Measurements from ENCODE around the gene KRTAP25-1.

Gene KRTAP25-1, protein sequence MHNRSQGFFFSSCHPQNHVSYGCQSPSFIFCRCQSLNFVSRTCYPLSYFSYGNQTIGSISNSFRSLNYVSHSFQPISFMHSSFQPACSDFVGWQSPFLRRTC

DNA sequence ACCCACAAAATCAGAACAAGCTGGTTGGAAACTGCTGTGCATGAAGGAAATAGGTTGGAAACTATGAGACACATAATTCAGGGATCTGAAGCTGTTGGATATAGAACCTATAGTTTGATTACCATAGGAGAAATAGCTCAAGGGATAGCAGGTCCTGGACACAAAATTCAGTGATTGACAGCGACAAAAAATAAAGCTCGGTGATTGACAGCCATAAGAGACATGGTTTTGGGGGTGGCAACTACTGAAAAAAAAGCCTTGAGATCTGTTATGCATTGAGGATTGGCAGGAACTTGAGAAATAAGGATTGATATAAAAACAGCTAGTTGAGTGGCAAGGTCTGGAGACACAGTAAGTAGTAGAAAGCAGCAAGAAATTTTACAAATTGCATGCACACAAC lies at the start of gene KRTAP25-1:
TSS of gene KRTAP25-1 (minus strand) at position 300 of the 400 bp plus-strand sequence. CDS start at position 276, 24 bp downstream.
- in situ Hi-C loops (cut with HindIII; ENCODE audit: low pct_unique_long_range_greater_than_20kb, low sequenced_read_pairs), result no loop called here
- DNase-seq (ENCODE audit: low read depth in 1 of 2, low spot score in 1 of 2), result no peak
- TF ChIP-seq JUND (IDR thresholded peaks at IDR 0.05; ENCODE audit: low read depth), result no peak

DNA sequence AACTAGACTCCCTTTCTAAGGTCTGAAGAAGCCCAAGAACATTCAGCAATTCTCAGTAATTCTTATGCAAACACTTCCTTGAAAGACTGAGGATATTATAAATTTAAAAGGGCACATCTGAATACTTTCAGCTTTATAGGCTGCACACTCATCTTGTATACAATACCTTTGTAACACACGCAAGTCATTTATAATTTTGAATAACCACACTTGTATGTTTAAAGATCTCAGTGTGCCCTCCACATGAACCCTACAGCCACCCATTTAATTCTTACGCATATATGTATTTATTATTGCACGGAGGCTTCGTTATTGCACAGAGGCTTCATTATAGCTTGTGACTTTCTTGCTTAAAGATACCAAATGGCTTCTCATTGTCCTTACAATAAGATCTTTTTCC lies 49.4 kb upstream of the KRTAP25-1 start:
- in situ Hi-C loops (cut with HindIII; ENCODE audit: low pct_unique_long_range_greater_than_20kb, low sequenced_read_pairs), result no loop called here
- no peak for TF ChIP-seq JUND (IDR thresholded peaks at IDR 0.05; ENCODE audit: low read depth)
- DNase-seq (ENCODE audit: low read depth in 1 of 2, low spot score in 1 of 2), result no peak

DNA sequence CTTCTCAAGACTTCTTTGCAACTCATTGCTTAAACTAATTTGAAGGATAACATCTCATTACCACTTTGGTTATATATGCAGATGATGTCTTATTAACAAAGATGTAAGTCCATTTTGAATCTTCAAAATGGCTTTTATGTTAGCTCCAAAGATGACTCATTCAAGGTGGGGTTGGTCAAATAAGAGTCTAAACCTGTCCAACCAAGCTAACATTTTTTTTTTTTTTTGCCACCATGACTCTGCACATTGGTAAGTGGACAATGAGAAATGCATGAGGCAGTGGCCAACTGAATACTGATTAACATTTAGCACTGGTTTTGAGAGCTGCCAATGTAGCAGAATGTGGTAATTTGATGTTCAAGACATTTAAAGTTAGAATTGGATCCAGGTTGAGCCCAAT lies 48.5 kb upstream of the KRTAP25-1 start:
- in situ Hi-C loops (cut with HindIII; ENCODE audit: low pct_unique_long_range_greater_than_20kb, low sequenced_read_pairs), result no loop called here

DNA sequence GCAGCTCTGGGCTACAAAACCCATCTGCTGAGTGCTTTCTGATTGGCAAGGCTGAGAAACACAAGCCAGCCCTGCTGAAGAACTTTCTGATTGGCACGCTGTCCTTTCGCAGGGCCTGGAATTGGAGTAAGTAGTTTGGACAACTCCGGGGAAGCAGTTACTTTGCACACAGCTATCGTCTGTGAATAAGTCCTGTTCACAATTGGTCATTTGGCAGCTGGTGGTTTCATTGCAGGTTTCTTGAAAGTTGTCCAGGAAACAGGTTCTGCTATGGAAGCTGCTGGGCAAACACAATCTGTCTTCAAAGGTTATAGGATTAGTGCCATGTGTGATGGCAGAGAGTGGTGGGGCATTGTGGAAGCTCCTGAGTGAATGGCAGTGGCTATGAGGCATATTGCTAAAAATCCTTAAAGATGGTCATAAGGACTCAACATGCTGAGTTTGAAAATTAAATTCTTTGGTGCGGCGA lies 48.0 kb upstream of the KRTAP25-1 start, which contains the start of gene KRTAP27-1:
TSS of gene KRTAP27-1 (minus strand) at position 419 of the 469 bp plus-strand sequence. CDS start at position 393, 26 bp downstream.
- in situ Hi-C loops (cut with HindIII; ENCODE audit: low pct_unique_long_range_greater_than_20kb, low sequenced_read_pairs), result no loop called here
- no peak for TF ChIP-seq JUND (IDR thresholded peaks at IDR 0.05; ENCODE audit: low read depth)
- no peak for DNase-seq (ENCODE audit: low read depth in 1 of 2, low spot score in 1 of 2)

More for the DNA sequence above, 48.5 kb upstream of the KRTAP25-1 start:
- no peak for DNase-seq (ENCODE audit: low read depth in 1 of 2, low spot score in 1 of 2)
- no peak for TF ChIP-seq JUND (IDR thresholded peaks at IDR 0.05; ENCODE audit: low read depth)

DNA sequence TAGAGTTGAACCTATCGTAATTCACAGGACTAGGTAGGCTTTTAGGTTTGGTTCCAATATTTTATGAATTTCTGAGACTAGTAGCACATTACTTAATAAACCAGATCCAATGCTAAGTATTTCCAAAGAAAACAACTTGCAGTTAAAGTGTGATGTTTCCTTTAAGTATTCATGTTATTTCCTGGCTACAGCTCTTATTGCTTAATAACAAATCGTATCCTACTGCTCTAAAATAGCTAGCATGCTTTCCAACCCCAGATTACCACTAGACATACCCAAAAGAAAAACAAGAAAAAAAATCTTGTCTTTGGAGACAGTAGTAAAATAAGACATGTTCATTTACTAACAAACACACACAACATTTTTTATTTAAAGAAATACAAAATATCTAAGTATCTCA lies 47.3 kb upstream of the KRTAP25-1 start:
- no peak for TF ChIP-seq JUND (IDR thresholded peaks at IDR 0.05; ENCODE audit: low read depth)
- in situ Hi-C loops (cut with HindIII; ENCODE audit: low pct_unique_long_range_greater_than_20kb, low sequenced_read_pairs), result no loop called here
- DNase-seq (ENCODE audit: low read depth in 1 of 2, low spot score in 1 of 2), result no peak

DNA sequence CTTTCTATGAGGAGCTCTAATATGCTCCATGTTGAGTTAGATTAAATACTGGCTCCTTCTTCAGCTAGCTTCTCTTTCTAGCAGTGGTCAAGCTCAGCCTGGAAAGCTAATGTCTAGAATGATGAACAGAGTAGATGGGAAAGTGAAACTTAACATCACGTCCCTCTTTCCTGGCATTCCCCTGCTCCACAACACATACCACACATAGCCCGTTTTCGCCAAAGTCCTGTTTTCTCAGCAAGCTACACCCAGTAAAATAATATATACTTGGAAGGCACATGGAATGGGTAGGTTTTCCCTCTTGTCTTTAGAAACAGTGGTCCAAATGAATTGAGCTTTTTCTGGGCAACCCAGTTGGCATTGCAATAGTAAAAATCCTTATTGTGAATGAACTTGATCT lies 44.4 kb upstream of the KRTAP25-1 start:
- in situ Hi-C loops (cut with HindIII; ENCODE audit: low pct_unique_long_range_greater_than_20kb, low sequenced_read_pairs), result no loop called here
- TF ChIP-seq JUND (IDR thresholded peaks at IDR 0.05; ENCODE audit: low read depth), result no peak
- no peak for DNase-seq (ENCODE audit: low read depth in 1 of 2, low spot score in 1 of 2)

DNA sequence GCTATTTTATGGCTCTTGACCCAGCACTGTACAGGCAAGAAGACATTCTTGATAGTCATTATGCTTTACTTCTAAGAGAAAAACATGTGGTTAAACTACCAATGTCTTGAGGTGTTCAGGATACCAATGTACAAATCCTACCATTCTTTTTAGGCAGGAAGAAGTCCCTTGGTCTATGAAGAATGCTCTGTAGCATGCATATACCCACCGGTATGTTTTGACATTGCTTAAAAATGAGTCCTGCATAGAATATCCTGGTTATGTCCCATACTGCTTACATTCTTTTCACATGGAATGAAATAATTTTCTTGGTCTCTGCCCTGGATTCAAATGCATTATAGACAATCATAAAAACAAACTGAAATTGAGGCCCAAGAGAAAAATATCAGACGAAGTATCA lies 43.4 kb upstream of the KRTAP25-1 start:
- no peak for TF ChIP-seq JUND (IDR thresholded peaks at IDR 0.05; ENCODE audit: low read depth)

DNA sequence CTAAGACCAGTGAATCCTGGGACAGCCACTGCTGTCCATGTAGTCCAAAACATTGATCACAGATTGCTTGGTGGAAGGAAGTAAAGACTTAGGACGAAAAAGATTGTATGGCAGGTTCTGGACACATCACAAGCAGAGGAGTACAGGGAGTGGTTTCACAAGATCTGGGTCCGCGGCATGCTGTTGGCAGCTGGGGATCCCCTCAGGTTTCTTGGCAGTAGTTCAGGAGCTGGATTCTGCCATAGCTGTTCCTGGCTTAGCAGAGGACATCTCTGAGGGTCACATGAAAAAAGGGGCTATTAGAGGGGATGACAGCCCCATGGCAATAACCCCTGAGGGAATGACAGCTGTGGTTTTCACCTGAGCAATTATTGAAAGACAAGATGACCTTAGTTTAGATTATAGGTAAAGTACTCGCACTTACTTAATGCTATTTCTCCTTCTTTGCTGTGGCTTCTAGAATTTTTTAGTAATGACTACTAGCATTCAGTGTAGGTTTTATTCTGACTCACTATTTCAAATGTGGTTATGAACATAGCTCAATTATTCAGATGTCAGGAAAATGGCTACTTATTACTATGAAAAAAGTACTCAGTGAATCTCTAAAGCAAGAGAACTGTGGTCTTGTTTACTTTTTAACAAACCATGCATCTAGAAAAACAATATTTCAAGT lies 40.0 kb upstream of the KRTAP25-1 start:
- no peak for TF ChIP-seq JUND (IDR thresholded peaks at IDR 0.05; ENCODE audit: low read depth)
- in situ Hi-C loops (cut with HindIII; ENCODE audit: low pct_unique_long_range_greater_than_20kb, low sequenced_read_pairs), result no loop called here
- DNase-seq (ENCODE audit: low read depth in 1 of 2, low spot score in 1 of 2), result no peak

More for the DNA sequence above, 43.4 kb upstream of the KRTAP25-1 start:
- DNase-seq (ENCODE audit: low read depth in 1 of 2, low spot score in 1 of 2), result no peak
- in situ Hi-C loops (cut with HindIII; ENCODE audit: low pct_unique_long_range_greater_than_20kb, low sequenced_read_pairs), result no loop called here

DNA sequence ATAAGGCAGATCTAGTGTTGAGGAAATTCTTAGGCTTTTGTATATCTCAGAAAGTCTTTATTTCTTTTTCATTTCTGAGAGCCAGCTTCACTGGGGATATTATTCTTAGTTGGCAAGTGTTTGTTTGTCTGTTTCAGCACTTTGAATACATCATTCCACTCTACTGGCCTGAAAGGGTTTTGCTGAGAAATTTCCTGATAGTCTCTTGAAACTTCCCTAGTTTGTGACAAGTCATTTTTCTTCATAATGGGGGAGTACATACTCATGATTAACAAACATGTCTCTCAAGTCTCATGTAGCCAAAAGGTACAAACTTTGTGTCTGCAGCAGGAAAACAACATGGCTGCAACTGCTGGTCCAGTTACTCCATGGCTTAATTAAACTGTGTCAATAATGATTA lies 37.1 kb upstream of the KRTAP25-1 start:
- in situ Hi-C loops (cut with HindIII; ENCODE audit: low pct_unique_long_range_greater_than_20kb, low sequenced_read_pairs), result no loop called here
- no peak for DNase-seq (ENCODE audit: low read depth in 1 of 2, low spot score in 1 of 2)
- TF ChIP-seq JUND (IDR thresholded peaks at IDR 0.05; ENCODE audit: low read depth), result no peak

DNA sequence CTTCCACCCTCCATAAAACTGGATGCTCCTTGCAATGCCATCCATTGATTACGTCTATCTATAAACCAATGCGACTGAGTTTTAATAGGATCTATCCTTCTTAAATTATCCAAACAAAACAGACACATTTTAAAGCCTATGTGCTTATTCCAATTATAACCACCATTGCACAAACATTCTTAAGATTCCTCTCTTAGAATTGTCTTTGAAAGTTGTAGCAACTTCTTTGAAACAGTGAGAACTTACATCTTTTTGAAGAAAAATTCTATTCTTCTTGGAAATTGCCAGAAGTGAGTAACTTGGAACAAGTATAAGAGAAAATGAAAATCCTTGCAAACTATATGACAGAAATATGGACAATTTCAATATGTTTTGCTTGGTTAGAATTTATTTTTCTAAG lies 30.9 kb upstream of the KRTAP25-1 start, which contains the start of gene KRTAP26-1:
TSS of gene KRTAP26-1 (minus strand) at position 101 of the 400 bp plus-strand sequence. CDS start 280 bp downstream, outside the sequence.
- no peak for TF ChIP-seq JUND (IDR thresholded peaks at IDR 0.05; ENCODE audit: low read depth)
- DNase-seq (ENCODE audit: low read depth in 1 of 2, low spot score in 1 of 2), result no peak
- in situ Hi-C loops (cut with HindIII; ENCODE audit: low pct_unique_long_range_greater_than_20kb, low sequenced_read_pairs), result no loop called here

DNA sequence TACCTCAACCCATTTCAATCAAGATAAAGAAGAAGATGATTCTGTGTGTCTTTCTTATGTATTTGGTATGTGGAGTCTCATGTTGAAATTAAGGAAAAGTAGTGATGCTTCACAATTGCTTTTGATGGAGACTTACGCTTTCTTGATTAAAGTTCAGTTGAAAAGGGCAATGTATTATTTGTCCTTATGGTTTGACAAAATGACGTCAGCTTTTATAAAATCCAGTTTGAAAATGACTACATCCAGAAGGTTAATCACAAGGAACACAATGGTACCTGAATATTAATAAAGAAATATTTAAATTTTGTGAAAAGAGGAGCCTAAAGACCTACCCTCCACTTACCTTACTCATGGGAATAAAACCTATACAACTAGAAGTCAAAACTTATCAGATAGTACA lies 26.4 kb upstream of the KRTAP25-1 start:
- in situ Hi-C loops (cut with HindIII; ENCODE audit: low pct_unique_long_range_greater_than_20kb, low sequenced_read_pairs), result no loop called here
- TF ChIP-seq JUND (IDR thresholded peaks at IDR 0.05; ENCODE audit: low read depth), result no peak
- no peak for DNase-seq (ENCODE audit: low read depth in 1 of 2, low spot score in 1 of 2)

DNA sequence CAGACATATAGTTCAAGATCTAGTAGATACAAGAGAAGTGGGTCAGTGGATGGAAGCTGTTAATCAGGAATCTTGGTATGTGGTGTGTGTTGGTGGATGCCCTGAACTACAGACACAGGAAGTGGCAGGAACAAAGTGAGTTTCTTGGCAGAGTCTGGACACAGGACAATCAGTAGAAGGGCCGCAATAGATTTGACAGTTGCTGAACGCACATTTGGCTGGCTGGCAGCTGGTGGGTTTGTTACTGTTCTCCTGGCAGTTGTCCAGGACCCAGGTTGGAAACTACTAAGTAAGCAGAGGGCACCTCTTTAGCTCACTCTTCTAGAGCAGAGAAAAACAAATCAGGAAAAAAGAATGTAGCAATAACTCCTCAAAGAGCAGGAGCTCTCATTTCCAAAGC lies 17.6 kb upstream of the KRTAP25-1 start:
- TF ChIP-seq JUND (IDR thresholded peaks at IDR 0.05; ENCODE audit: low read depth), result no peak
- in situ Hi-C loops (cut with HindIII; ENCODE audit: low pct_unique_long_range_greater_than_20kb, low sequenced_read_pairs), result no loop called here
- DNase-seq (ENCODE audit: low read depth in 1 of 2, low spot score in 1 of 2), result peak in 1 of 2 experiments; percentile 5

DNA sequence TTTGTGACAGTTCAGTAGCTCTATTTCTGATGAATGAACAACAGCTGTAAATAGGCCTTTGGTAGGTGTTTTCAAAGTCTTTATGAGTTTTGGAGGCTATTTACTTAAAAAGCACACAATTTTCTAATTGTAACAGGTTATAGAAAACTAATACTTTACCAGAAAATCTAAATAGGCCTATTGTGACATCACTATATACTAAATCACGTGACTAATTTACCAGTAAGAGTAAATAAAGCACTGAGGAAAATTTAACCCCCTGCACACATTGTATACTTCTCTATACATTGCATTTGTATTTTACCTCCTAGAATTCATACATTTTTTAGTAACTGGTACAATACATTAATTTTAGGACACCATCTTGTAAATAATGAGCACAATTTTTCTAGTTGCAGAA lies 15.8 kb upstream of the KRTAP25-1 start:
- no peak for TF ChIP-seq JUND (IDR thresholded peaks at IDR 0.05; ENCODE audit: low read depth)
- in situ Hi-C loops (cut with HindIII; ENCODE audit: low pct_unique_long_range_greater_than_20kb, low sequenced_read_pairs), result no loop called here
- DNase-seq (ENCODE audit: low read depth in 1 of 2, low spot score in 1 of 2), result no peak

All from T47D (cell line).